IPS-20b (cell line): Measurements from ENCODE around the gene CEP170B.

ENCODE experiments used
- H3K27ac ChIP-seq: one replicate; pipeline ENCODE4 v1.5.1; 2013; ENCODE audit warnings: low read length
- H3K27me3 ChIP-seq: 2 replicates; pipeline ENCODE4 v1.6.1; 2013; ENCODE audit warnings: mild to moderate bottlenecking, low read length, inconsistent platforms; ENCODE audit not compliant: insufficient read depth
- H3K36me3 ChIP-seq: 2 replicates; pipeline ENCODE4 v1.6.1; 2013; ENCODE audit warnings: low read depth, mild to moderate bottlenecking, inconsistent platforms, low read length, moderate library complexity; ENCODE audit not compliant: insufficient read depth
- H3K4me1 ChIP-seq: 2 replicates; pipeline ENCODE4 v1.6.1; 2013; ENCODE audit warnings: mild to moderate bottlenecking, control low read depth, inconsistent platforms, low read length, moderate library complexity; ENCODE audit not compliant: insufficient read depth
- H3K4me3 ChIP-seq: 2 replicates; pipeline ENCODE4 v1.5.1; 2013; ENCODE audit warnings: mild to moderate bottlenecking, low read length, inconsistent platforms
- H3K9ac ChIP-seq: 2 replicates; pipeline ENCODE4 v1.6.1; 2013; ENCODE audit warnings: low read depth, mild to moderate bottlenecking, inconsistent platforms, low read length, moderate library complexity
- H3K9me3 ChIP-seq: 2 replicates; pipeline ENCODE4 v1.6.1; 2013; ENCODE audit warnings: mild to moderate bottlenecking, low read depth, low read length, inconsistent platforms; ENCODE audit not compliant: insufficient read depth

The CEP170B gene

DNA sequence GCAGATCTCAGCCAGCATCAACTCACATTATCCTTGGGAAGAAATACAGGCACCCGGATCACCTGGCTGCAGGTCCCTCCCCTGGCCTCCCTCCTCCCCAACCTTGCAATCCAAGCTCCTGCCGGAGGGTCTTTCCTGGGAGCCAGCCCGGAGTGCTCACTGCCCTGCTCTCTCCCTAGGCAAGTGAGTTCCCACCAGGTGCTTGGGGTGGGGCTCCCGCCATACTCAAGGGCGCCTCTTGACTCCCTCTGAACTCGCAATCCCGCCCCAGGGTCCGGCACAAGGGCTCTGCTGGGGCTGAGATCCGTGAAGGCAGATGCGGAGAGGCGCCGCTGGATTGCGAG lies 1.2 kb upstream of the CEP170B start:
- Histone ChIP-seq H3K9ac (peak overlapping the region; percentile 81; the same call in 1 of the 2 replicates), H3K27me3 (peaks cover 30% of the 10 kb centered on the region), H3K36me3 (0 out of 2 replicates have a peak, but pooled peaks cover 4% of the 10 kb centered on the region), H3K27ac (no peak overlapping the region), H3K4me3 (peak overlapping the region; percentile 80), H3K4me1 (0 out of 2 replicates have a peak, but pooled peaks cover 4% of the 10 kb centered on the region), H3K9me3 (peaks cover 4% of the 10 kb centered on the region)

DNA sequence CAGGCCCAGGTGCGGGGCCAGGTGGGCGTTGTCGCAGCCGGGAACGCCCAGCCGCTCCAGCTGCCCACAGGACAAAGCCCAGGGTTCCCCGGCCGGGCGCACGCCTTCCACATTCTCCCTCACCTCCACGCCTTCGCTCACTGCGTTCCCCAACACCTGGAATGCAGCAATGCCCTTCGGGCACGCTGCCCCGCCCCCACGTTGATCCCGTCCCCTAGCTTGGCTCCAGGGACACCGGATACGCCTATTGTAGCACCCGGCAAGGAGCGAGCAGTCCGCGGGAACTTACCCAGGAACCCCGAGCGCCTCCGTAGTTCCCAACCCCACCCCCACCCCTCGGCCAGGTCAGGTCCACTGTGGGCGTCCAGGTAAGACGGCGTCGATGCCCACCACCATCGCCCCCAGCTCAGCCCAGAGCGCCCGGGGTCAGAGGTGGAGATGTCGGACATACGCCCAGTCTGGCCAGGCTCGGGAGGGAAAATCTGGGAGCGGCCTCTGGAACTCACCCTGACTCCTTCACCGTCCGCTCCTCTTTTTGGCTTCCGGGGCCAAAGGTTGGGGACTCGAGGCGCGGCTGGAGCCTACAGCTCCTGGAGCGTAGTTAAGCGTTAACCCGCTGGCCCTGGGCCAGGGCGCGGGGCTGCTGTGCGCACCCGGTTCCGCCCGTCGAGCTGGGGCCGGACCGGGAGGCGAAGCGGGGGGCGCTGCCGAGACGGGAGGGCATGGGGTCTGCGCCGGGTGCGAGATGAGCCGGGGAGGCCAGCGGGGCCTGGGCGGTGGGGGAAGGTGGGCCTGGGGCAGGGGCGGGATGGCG lies 594 bp upstream of the CEP170B start:
- H3K9ac ChIP-seq = peak overlapping the region; percentile 81; the same call in 1 of the 2 replicates
- 0 out of 2 replicates have a peak, but pooled peaks cover 4% of the 10 kb centered on the region for H3K4me1 ChIP-seq
- peaks cover 30% of the 10 kb centered on the region for H3K27me3 ChIP-seq
- H3K36me3 ChIP-seq = 0 out of 2 replicates have a peak, but pooled peaks cover 4% of the 10 kb centered on the region
- H3K27ac ChIP-seq = no peak overlapping the region
- H3K9me3 ChIP-seq = peaks cover 4% of the 10 kb centered on the region
- H3K4me3 ChIP-seq = peak overlapping the region; percentile 80

DNA sequence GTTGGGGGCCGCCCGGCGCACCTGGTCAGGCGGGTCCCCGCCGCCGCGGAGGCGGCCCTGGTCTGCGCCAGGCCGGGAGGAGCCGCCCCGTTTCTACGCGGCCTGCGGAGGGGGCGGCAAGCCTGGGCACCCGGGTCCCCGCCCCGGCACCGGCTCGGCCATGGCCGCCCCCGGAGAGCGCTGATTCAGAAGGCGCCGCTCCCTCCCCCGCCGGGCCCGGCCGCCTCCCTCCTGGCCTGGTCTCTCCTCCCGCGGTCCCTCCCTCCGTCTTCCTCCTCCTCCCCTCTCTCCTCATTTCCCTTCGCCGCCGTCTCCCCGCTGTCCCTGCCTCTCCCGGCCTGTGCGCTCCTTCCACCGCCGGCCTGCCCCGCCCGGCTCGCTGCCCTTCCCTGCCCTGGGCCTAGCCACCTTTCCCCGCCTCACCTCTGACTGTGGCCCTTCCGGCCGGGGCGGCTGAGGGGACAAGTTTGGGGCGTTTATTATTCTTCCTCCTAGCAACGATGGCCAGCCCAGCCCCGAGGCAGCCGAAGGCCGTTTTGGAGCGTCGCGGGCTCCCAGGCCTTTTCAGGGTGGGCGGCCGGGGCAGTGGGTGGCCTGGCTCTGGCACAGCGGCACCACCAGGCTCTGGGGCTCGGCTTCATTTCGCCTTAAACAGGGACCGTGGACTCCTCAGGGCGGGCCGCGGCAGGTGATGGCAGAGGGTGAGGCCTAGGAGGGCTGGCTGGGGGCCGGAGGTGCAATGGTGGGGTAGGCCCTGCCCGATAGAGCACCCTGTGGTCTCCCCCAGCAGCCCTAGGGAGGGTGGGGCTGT lies 768 bp downstream of the CEP170B start:
- Histone ChIP-seq H3K27me3 (peaks cover 30% of the 10 kb centered on the region), H3K36me3 (0 out of 2 replicates have a peak, but pooled peaks cover 4% of the 10 kb centered on the region), H3K4me3 (peak overlapping the region; percentile 69), H3K9ac (peak overlapping the region; percentile 58; the same call in 1 of the 2 replicates), H3K27ac (no peak overlapping the region), H3K4me1 (0 out of 2 replicates have a peak, but pooled peaks cover 4% of the 10 kb centered on the region), H3K9me3 (peaks cover under 1% of the 10 kb centered on the region; the same call in 1 of the 2 replicates)

DNA sequence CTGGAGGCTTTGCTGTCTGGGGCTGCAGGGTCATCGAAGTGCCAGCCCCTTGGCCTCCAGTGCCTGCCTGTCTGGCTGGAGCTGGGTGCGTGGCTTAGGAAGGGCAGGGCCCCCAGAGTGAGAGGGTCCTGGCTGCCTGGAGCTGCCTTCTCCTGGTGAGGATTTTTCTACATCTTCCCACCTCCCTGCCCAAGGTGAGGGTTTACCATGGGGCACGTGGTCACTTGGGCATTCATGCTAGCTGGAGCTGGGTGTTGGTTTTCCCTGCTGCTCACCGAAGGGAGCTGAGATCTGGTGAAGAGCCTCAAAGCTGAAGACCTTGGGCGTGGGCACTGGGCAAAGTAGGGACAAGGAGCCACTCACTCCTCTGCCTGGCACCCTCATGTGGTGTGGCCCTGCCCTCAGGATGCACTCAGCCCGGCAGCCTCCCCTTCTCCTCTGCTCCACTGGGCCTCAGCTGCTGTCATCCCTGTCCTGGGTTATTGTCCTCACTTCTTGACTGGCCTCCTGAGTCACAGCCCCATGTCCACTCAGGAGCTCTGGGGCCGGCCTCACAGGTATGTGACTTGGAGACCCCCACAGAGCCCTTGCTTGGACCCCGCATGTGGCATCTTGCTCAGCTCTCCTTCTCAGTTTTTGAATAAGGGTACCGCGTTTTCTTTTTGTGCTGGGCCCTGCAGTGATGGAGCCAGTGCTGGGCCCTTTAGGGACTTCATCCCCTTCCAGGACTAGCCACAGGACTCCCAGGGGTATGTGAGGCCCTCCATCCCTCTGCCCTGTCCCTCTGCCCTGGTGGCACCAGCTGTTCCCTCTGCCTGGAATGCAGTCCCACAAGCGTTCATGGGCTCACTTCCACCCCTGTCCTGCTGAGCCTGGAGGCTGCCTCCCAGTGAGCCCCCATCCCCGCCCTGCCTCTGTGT lies 1.6 kb downstream of the CEP170B start:
- Histone ChIP-seq H3K9me3 (no peaks in the 10 kb centered on the region), H3K4me1 (0 out of 2 replicates have a peak, but pooled peaks cover 4% of the 10 kb centered on the region), H3K27me3 (peaks cover 30% of the 10 kb centered on the region), H3K36me3 (0 out of 2 replicates have a peak, but pooled peaks cover 4% of the 10 kb centered on the region), H3K9ac (peak overlapping the region; percentile 58; the same call in 1 of the 2 replicates), H3K27ac (no peak overlapping the region), H3K4me3 (peak overlapping the region; percentile 69)

DNA sequence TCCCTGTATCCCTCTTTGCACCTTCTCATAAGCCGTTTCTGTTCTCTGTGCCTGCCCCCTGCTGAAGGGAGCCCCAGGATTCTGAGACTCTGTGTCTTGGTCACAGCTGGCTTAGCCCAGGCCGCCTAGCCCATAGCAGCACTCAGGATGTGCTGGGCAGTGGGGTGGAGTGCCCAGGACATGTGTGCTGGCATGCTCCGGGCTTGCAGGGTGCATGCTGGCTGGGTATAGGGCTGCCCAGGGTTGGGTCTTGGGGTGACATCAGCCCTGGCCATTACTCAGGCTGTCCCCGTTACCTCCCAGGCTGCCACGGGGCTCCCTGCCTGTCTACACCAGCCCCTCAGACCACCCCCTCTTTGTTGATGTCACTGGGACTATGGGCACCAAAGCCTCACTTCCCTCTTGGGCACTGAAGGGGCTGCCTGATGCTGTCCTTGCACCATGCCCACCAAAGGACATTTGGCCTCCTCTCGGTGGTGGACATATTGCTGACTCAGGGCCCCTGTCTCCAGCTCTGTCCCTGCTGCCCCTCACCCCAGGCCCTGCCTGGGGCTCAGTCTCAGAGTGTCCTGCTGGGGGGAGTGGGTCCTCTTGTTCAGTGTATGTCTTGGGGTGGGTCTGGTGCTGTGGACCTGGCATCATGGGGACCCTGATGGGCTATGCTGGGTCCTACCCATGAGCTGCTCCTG lies 2.4 kb downstream of the CEP170B start:
- Histone ChIP-seq H3K27me3 (peaks cover 30% of the 10 kb centered on the region), H3K36me3 (0 out of 2 replicates have a peak, but pooled peaks cover 4% of the 10 kb centered on the region), H3K4me3 (no peak overlapping the region), H3K9me3 (no peaks in the 10 kb centered on the region), H3K9ac (no peak overlapping the region), H3K27ac (no peak overlapping the region), H3K4me1 (0 out of 2 replicates have a peak, but pooled peaks cover 4% of the 10 kb centered on the region)

DNA sequence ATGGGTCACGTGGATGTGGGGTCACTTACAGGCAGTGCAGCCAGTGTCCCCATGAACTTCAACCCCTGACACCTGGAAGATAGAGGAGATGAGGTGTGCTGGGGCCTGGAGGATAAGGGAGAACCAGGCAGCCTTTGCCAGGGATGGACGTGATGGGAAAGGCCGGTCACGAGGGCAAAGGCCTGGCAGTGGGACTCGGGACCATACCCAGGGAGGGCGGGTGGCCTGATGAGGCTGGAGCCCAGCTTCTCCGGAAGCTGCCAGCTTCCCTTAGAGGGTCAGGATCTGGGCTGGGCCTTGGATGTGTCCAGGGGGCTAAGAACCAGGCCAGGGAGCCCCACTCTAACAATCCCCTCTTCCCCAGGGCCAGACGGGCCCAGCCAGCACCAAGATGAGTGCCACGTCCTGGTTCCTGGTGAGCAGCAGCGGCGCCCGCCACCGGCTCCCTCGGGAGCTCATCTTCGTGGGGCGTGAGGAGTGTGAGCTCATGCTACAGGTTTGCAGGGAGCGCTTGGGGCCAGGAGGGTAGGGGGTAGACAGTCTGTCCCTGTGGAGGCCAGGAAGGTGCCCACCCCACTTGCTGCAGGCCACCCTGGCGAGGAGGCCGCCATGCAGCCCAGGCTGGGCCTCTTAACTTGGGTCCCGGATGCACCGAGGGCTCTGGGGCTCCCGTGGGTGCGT lies 3.1 kb downstream of the CEP170B start:
- H3K4me3 ChIP-seq = no peak overlapping the region
- no peaks in the 10 kb centered on the region for H3K9me3 ChIP-seq
- no peak overlapping the region for H3K9ac ChIP-seq
- peaks cover 4% of the 10 kb centered on the region; the same call in 1 of the 2 replicates for H3K4me1 ChIP-seq
- no peak overlapping the region for H3K27ac ChIP-seq
- no peaks in the 10 kb centered on the region for H3K36me3 ChIP-seq
- H3K27me3 ChIP-seq = peaks cover 24% of the 10 kb centered on the region

DNA sequence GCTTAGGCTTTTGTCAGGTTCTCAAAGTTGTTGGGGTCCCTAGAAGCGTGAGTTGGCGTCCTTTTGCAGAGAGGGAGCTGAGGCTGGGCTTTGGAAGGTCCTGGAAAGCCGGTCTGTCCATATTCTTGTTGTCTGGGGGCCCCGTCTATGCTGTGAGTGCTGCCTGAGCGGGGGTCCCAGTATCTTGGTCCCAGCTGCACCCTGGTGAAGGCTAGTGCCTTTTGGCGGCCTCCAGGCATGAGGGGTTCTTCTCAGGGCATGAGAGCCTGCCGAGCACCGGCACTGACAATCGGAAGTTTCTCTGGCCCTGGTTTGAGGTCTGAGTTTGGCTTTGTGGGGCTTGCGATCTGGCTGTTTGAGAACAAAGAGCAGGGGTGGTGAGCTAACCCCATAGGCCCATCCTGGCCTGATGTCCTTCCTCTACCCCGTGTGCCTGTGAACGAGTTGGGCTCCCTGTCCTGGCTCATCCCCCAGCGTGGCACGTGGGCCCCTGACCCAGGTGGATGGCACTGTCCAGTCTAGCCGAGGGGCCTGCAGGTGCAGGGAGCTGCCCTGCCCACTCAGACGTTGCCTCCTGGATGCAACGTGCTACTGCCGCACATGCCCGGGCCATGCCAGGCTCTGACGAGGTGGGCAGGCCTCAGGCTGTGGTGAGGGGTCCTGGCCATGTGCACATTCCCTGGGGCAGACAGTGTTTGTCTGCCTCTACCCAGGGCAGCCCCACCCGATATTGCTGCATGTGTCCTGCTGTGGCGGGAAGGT lies 3.9 kb downstream of the CEP170B start:
- no peak overlapping the region; the same call in 1 of the 2 replicates for H3K9ac ChIP-seq
- H3K4me1 ChIP-seq = peaks cover 7% of the 10 kb centered on the region; the same call in 1 of the 2 replicates
- H3K36me3 ChIP-seq = no peaks in the 10 kb centered on the region
- no peaks in the 10 kb centered on the region for H3K9me3 ChIP-seq
- peaks cover 16% of the 10 kb centered on the region for H3K27me3 ChIP-seq
- no peak overlapping the region for H3K4me3 ChIP-seq
- H3K27ac ChIP-seq = no peak overlapping the region

DNA sequence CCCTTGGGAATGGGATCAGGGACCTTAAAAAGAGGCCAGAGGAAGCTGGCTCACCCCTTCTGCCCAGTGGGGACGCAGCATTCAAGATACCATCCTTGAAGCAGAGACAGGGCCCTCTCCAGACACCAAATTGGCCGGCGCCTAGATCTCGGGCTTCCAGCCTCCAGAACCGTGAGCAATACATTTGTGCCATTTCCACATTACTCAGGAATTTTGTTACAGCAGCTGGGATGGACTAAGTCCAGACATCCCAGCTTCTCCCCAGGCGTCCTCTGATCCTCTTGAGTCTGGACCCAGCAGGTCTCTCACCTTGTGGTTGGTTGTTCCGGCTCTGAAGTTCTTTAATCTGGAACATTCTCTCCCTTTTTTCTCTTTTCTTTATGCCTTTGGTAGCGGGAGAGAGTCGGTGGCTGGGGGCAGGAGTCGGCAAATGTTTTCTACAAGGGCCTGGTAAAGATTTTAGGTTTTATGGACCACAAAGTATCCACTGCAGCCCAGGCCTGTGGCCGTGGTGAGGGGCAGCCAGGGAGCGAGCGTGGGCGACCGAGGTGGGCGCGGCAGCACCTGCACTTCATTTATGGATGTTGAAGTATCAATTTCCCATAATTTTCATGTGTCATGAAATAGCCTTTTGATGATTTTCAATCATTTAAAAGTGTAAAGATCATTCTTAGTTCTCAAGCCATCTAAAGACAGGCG lies 4.8 kb downstream of the CEP170B start:
- Histone ChIP-seq H3K9ac (no peak overlapping the region), H3K27ac (no peak overlapping the region), H3K27me3 (peaks cover 9% of the 10 kb centered on the region), H3K9me3 (no peaks in the 10 kb centered on the region), H3K36me3 (no peaks in the 10 kb centered on the region), H3K4me1 (peaks cover 7% of the 10 kb centered on the region; the same call in 1 of the 2 replicates), H3K4me3 (no peak overlapping the region)

DNA sequence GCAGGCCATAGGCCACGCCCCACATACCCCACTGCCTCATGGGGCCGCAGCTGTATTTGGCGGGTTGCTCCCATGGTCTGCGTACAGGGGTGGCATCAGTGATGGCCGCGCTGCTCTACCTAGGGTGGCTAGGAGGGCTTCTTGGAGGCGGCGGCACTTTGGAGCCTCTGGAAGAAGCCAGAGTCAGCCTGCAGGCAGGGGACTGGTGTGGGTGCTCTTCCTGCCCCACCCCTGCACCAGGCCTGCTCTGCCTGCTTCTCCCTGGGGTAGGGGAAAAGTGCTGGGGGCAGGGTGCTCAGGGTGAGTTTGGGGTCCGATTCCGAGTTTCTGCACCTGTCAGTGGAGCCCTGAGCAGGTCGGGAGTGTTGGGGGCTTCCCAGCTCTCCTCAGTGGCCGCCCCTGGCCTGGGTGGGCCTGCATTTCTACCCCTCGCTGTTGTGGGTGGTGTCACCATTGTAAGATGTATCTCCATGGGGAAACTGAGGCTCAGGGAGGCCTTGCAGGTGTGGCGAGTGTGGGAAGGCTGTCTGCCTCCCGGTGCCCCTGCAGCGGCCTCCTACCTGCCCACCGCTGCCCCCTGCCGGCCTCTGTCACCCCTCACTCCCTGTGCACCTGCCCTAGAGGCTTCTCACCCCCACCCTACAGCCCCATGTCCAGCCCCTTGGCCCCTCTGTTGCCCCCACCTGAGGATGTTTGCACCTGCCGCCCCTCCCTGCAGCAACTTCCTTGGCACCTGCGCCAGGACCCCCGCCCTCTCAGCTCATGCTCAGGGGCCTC lies 5.5 kb downstream of the CEP170B start:
- H3K36me3 ChIP-seq = no peaks in the 10 kb centered on the region
- peaks cover 7% of the 10 kb centered on the region; the same call in 1 of the 2 replicates for H3K4me1 ChIP-seq
- no peak overlapping the region for H3K27ac ChIP-seq
- no peak overlapping the region for H3K9ac ChIP-seq
- no peaks in the 10 kb centered on the region for H3K9me3 ChIP-seq
- H3K4me3 ChIP-seq = no peak overlapping the region
- peaks cover 9% of the 10 kb centered on the region for H3K27me3 ChIP-seq
